ENCODE results near the gene NSUN7.
"Not testable (repeated sequence)": the region's sequence is repeated elsewhere in the genome, so short reads cannot be mapped to it uniquely, and the experiment has no call there.

The NSUN7 gene

GRCh38 chr4:40769266-40769665 is 19.5 kb downstream of the NSUN7 start:
- Mint-ChIP-seq H3K36me3 (no peaks in the 10 kb centered on the region), H3K27ac (no peak overlapping the region), H3K4me3 (no peak overlapping the region), H3K9me3 (no peaks in the 10 kb centered on the region), H3K4me1 (no peaks in the 10 kb centered on the region)
- DNase-seq (ENCODE audit: low spot score in 2 of 2) (no peak), ATAC-seq (no peak)

GRCh38 chr4:40778090-40778489 is 28.3 kb downstream of the NSUN7 start:
- H3K27ac Mint-ChIP-seq, result no peak overlapping the region
- peaks cover 3% of the 10 kb centered on the region for H3K9me3 Mint-ChIP-seq
- no peaks in the 10 kb centered on the region for H3K4me1 Mint-ChIP-seq

GRCh38 chr4:40782876-40783275 is 33.1 kb downstream of the NSUN7 start:
- H3K4me1 Mint-ChIP-seq, result no peaks in the 10 kb centered on the region
- H3K4me3 Mint-ChIP-seq, result no peak overlapping the region
- no peak overlapping the region for H3K27ac Mint-ChIP-seq
- H3K36me3 Mint-ChIP-seq, result no peaks in the 10 kb centered on the region
- DNase-seq (ENCODE audit: low spot score in 2 of 2) (no peak), ATAC-seq (no peak)
- H3K9me3 Mint-ChIP-seq, result peaks cover 2% of the 10 kb centered on the region

More at GRCh38 chr4:40778090-40778489, 28.3 kb downstream of the NSUN7 start:
- Mint-ChIP-seq H3K36me3 (no peaks in the 10 kb centered on the region), H3K4me3 (no peak overlapping the region)
- no peak for ATAC-seq
- no peak for DNase-seq (ENCODE audit: low spot score in 2 of 2)

GRCh38 chr4:40785727-40786126 is 36.0 kb downstream of the NSUN7 start:
- no peak for ATAC-seq
- DNase-seq (ENCODE audit: low spot score in 2 of 2), result no peak
- no peaks in the 10 kb centered on the region for H3K36me3 Mint-ChIP-seq
- no peak overlapping the region for H3K27ac Mint-ChIP-seq
- H3K4me3 Mint-ChIP-seq, result no peak overlapping the region
- no peaks in the 10 kb centered on the region for H3K4me1 Mint-ChIP-seq
- H3K9me3 Mint-ChIP-seq, result no peaks in the 10 kb centered on the region

- H3K4me3 Mint-ChIP-seq, result no peak overlapping the region
- DNase-seq (ENCODE audit: low spot score in 2 of 2), result no peak
- H3K4me1 Mint-ChIP-seq, result no peaks in the 10 kb centered on the region
- ATAC-seq, result no peak
- H3K36me3 Mint-ChIP-seq, result no peaks in the 10 kb centered on the region
- no peak overlapping the region for H3K27ac Mint-ChIP-seq
- H3K9me3 Mint-ChIP-seq, result no peaks in the 10 kb centered on the region
Observed at GRCh38 chr4:40788331-40788730, 38.6 kb downstream of the NSUN7 start.

GRCh38 chr4:40789031-40789430 is 39.3 kb downstream of the NSUN7 start:
- ATAC-seq (no peak), DNase-seq (ENCODE audit: low spot score in 2 of 2) (no peak)
- no peak overlapping the region for H3K27ac Mint-ChIP-seq
- H3K36me3 Mint-ChIP-seq, result no peaks in the 10 kb centered on the region
- no peak overlapping the region for H3K4me3 Mint-ChIP-seq
- no peaks in the 10 kb centered on the region for H3K9me3 Mint-ChIP-seq
- H3K4me1 Mint-ChIP-seq, result no peaks in the 10 kb centered on the region

- Mint-ChIP-seq H3K4me3 (no peak overlapping the region), H3K4me1 (no peaks in the 10 kb centered on the region), H3K9me3 (no peaks in the 10 kb centered on the region), H3K36me3 (no peaks in the 10 kb centered on the region), H3K27ac (no peak overlapping the region)
- no peak for DNase-seq (ENCODE audit: low spot score in 2 of 2)
- ATAC-seq, result no peak
Observed at GRCh38 chr4:40789771-40790170, 40.0 kb downstream of the NSUN7 start.

GRCh38 chr4:40800064-40800463 is 50.3 kb downstream of the NSUN7 start:
- no peak overlapping the region for H3K27ac Mint-ChIP-seq
- no peaks in the 10 kb centered on the region for H3K4me1 Mint-ChIP-seq
- no peak for DNase-seq (ENCODE audit: low spot score in 2 of 2)
- no peak for ATAC-seq
- no peak overlapping the region for H3K4me3 Mint-ChIP-seq
- H3K36me3 Mint-ChIP-seq, result no peaks in the 10 kb centered on the region
- no peaks in the 10 kb centered on the region for H3K9me3 Mint-ChIP-seq

- Mint-ChIP-seq H3K36me3 (no peaks in the 10 kb centered on the region), H3K9me3 (no peaks in the 10 kb centered on the region), H3K4me1 (no peaks in the 10 kb centered on the region), H3K4me3 (no peak overlapping the region), H3K27ac (no peak overlapping the region)
- ATAC-seq, result peak; percentile 45
- DNase-seq (ENCODE audit: low spot score in 2 of 2), result no peak
Observed at GRCh38 chr4:40804598-40804997, 54.8 kb downstream of the NSUN7 start.

GRCh38 chr4:40808926-40809457 is 59.2 kb downstream of the NSUN7 start:
- H3K9me3 Mint-ChIP-seq, result no peaks in the 10 kb centered on the region
- DNase-seq (ENCODE audit: low spot score in 2 of 2), result no peak
- H3K4me1 Mint-ChIP-seq, result no peaks in the 10 kb centered on the region
- H3K27ac Mint-ChIP-seq, result no peak overlapping the region
- ATAC-seq, result no peak
- H3K36me3 Mint-ChIP-seq, result no peaks in the 10 kb centered on the region
- no peak overlapping the region for H3K4me3 Mint-ChIP-seq

GRCh38 chr4:40811956-40812355 is 62.2 kb downstream of the NSUN7 start:
- H3K9me3 Mint-ChIP-seq, result no peaks in the 10 kb centered on the region
- ATAC-seq (no peak), DNase-seq (ENCODE audit: low spot score in 2 of 2) (no peak)
- H3K4me1 Mint-ChIP-seq, result no peaks in the 10 kb centered on the region
- no peak overlapping the region for H3K4me3 Mint-ChIP-seq
- no peaks in the 10 kb centered on the region for H3K36me3 Mint-ChIP-seq
- H3K27ac Mint-ChIP-seq, result no peak overlapping the region

- Mint-ChIP-seq H3K27ac (no peak overlapping the region), H3K4me1 (no peaks in the 10 kb centered on the region), H3K4me3 (no peak overlapping the region), H3K36me3 (no peaks in the 10 kb centered on the region), H3K9me3 (no peaks in the 10 kb centered on the region)
- DNase-seq (ENCODE audit: low spot score in 2 of 2) (no peak), ATAC-seq (no peak)
Observed at GRCh38 chr4:40812386-40812785, 62.6 kb downstream of the NSUN7 start.

GRCh38 chr4:40812856-40813255 is 63.1 kb downstream of the NSUN7 start:
- H3K9me3 Mint-ChIP-seq, result no peaks in the 10 kb centered on the region
- DNase-seq (ENCODE audit: low spot score in 2 of 2) (no peak), ATAC-seq (no peak)
- no peak overlapping the region for H3K4me3 Mint-ChIP-seq
- no peak overlapping the region for H3K27ac Mint-ChIP-seq
- no peaks in the 10 kb centered on the region for H3K4me1 Mint-ChIP-seq
- no peaks in the 10 kb centered on the region for H3K36me3 Mint-ChIP-seq

GRCh38 chr4:40817157-40817556 is 67.4 kb downstream of the NSUN7 start:
- not testable (repeated sequence) for H3K9me3 Mint-ChIP-seq; H3K36me3 Mint-ChIP-seq; H3K27ac Mint-ChIP-seq; H3K4me3 Mint-ChIP-seq; DNase-seq (ENCODE audit: low spot score in 2 of 2); ATAC-seq; H3K4me1 Mint-ChIP-seq

- DNase-seq (ENCODE audit: low spot score in 2 of 2), result no peak
- Mint-ChIP-seq H3K4me3 (no peak overlapping the region), H3K36me3 (no peaks in the 10 kb centered on the region), H3K9me3 (no peaks in the 10 kb centered on the region), H3K4me1 (no peaks in the 10 kb centered on the region), H3K27ac (no peak overlapping the region)
- ATAC-seq, result no peak
Observed at GRCh38 chr4:40820101-40820500, 70.3 kb downstream of the NSUN7 start.

GRCh38 chr4:40822420-40823166 is 72.8 kb downstream of the NSUN7 start:
- no peak for ATAC-seq

More at GRCh38 chr4:40822420-40823166, 72.8 kb downstream of the NSUN7 start:
- Mint-ChIP-seq H3K9me3 (no peaks in the 10 kb centered on the region), H3K27ac (no peak overlapping the region), H3K4me3 (no peak overlapping the region), H3K36me3 (no peaks in the 10 kb centered on the region), H3K4me1 (no peaks in the 10 kb centered on the region)
- no peak for DNase-seq (ENCODE audit: low spot score in 2 of 2)
